ENCODE results near the gene NPR2. TPM values are rescaled to one million over a fixed set of nuclear protein-coding genes. Genes with fewer than 3 reads are reported as not detected.

Gene NPR2
- total RNA-seq, 6 experiments from 2014 or later, result 2.8 to 34.5 (median 13.1) TPM

DNA sequence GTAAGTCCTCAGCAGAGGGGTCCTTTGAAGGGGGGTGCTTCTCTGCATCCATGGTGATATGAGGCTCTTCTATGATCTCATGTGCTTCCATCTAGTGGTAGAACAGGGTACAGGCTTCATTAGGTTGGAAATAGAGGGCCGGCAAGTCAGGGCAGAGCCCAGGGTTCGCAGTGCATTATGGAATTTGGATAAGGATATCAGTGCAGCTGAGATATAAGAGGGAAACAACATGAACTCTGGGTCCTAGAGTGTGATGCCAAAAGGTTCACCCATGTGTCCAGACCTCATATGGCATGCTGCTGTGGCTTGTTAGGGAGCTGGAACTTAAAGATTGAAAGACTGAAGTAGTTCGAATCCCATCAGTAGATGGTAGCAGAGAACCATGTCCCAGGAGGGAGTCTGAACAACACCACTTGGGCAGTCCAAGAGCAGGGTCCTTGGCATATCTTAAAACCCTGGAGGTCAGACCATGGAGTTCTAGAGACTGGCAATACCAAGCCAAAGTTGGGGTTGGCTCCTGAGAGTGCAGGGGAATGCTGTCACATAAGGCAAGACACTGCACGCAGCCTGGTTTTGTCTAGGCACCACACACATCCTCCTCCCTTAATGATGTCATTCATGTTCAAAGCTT is 34.8 kb downstream of the NPR2 start:
- Histone ChIP-seq H3K27me3 (no peaks in the 10 kb centered on the region), H3K36me3 (no peaks in the 10 kb centered on the region), H3K4me1 (peaks cover 0 to 19% (median 0%) of the 10 kb centered on the region in 4 donors), H3K9me3 (no peaks in the 10 kb centered on the region), H3K4me3 (no peak overlapping the region), H3K27ac (no peak overlapping the region)
- peak; percentile 65 to 74 (median 71) for ATAC-seq
- intact Hi-C loops (cut with DNase I), result loop anchor here in 1 of 2 donors (10.0 kb wide), 1 partner anchor 59 kb away; no protein-coding TSS in a partner anchor
- DNase-seq, result no peak
- TF ChIP-seq POLR2A (IDR thresholded peaks at IDR 0.05), result no peak
- TF ChIP-seq CTCF (IDR thresholded peaks at IDR 0.05), result peak; percentile 76 to 84 (median 79)
- 29% methylated on average over 3 of the region's 4 CpGs for WGBS (ENCODE audit: insufficient coverage, low coverage, low lambda C conversion rate, missing lambda C conversion rate)

- WGBS (ENCODE audit: insufficient coverage, low coverage, low lambda C conversion rate, missing lambda C conversion rate), result 85% methylated on average over 3 of the region's 3 CpGs
- intact Hi-C loops (cut with DNase I), result loop anchor here in 1 of 2 donors (10.0 kb wide), 1 partner anchor 57 kb away; no protein-coding TSS in a partner anchor
- TF ChIP-seq POLR2A (IDR thresholded peaks at IDR 0.05) (no peak), CTCF (IDR thresholded peaks at IDR 0.05) (no peak)
- H3K36me3 ChIP-seq, result no peaks in the 10 kb centered on the region
- no peaks in the 10 kb centered on the region for H3K27me3 ChIP-seq
- H3K9me3 ChIP-seq, result no peaks in the 10 kb centered on the region
- no peak overlapping the region for H3K27ac ChIP-seq
- no peak overlapping the region for H3K4me3 ChIP-seq
- peaks cover 0 to 19% (median 0%) of the 10 kb centered on the region in 4 donors for H3K4me1 ChIP-seq
- ATAC-seq, result no peak
- DNase-seq, result no peak
Measured at GRCh38 chr9:35827486-35827885, 36.1 kb downstream of the NPR2 start.

- H3K4me3 ChIP-seq, result peak within 1 kb of the TSS; percentile 62 to 88 (median 75)
- TF ChIP-seq POLR2A (IDR thresholded peaks at IDR 0.05) (no peak), CTCF (IDR thresholded peaks at IDR 0.05) (no peak)
- DNase-seq (peak in 1 of 3 donors; percentile 38), ATAC-seq (peak in 2 of 4 donors; percentile 2 to 4)
- no peaks in the 10 kb centered on the region for H3K27me3 ChIP-seq
- H3K27ac ChIP-seq, result peak within 1 kb of the TSS; percentile 81 to 87 (median 82)
- intact Hi-C loops (cut with DNase I), result loop anchor here in 1 of 2 donors (10.0 kb wide), 1 partner anchor 56 kb away; no protein-coding TSS in a partner anchor
- peaks cover 0 to 22% (median 0%) of the 10 kb centered on the region in 4 donors for H3K4me1 ChIP-seq
- no peaks in the 10 kb centered on the region for H3K9me3 ChIP-seq
- WGBS (ENCODE audit: insufficient coverage, low coverage, low lambda C conversion rate, missing lambda C conversion rate), result 2% methylated on average over 20 of the region's 21 CpGs
- H3K36me3 ChIP-seq, result no peaks in the 10 kb centered on the region
Measured at GRCh38 chr9:35828716-35829083, 37.3 kb downstream of the NPR2 start, which contains the start of gene FAM221B. TSS of gene FAM221B (minus strand) at chr9:35828732. CDS start at chr9:35826161, 2,571 bp downstream.

DNA sequence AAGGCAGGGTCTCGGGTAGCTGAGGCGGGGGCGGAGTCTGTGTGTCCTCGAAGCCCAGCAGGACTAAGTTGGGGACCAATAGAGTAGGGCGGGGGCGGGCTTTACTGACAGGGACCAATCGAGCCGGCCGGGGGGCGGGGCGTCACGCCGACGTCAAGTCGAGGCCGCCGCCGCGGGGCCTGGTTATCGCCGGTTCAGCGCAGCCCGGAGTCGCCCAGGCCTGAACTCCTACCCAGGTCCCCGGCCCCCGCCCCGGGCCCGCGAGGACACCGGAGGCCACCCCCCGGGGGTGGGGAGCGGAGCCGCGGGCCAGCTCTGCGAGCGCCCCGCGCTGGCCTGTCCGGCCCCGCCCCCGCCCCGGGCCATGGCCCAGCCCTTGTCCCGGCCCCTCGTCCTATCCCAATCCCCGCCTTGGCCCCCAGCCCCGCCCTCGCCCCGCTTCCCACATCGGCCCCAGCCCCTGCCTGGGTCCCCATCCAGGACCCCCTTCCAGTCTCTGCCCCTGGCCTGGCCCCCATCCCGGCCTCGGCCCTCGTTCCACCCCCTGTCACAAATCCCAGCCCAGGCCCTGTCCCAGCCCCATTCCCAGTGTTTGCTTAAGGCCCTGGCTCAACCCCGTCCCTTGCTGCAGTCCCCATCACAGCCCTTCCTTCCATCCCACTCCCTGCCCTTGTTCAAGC is 37.8 kb downstream of the NPR2 start, which contains the start of gene TMEM8B:
Gene TMEM8B (plus strand): TSS at position 145 of the 680 bp plus-strand sequence. CDS start 220 bp downstream, at position 365.
- peak; percentile 84 to 93 (median 90) for ATAC-seq
- peak within 1 kb of the TSS; percentile 62 to 88 (median 75) for H3K4me3 ChIP-seq
- DNase-seq, result peak; percentile 96 to 97 (median 97)
- TF ChIP-seq POLR2A (IDR thresholded peaks at IDR 0.05) (no peak), CTCF (IDR thresholded peaks at IDR 0.05) (no peak)
- H3K36me3 ChIP-seq, result no peaks in the 10 kb centered on the region
- peak within 1 kb of the TSS; percentile 81 to 87 (median 82) for H3K27ac ChIP-seq
- intact Hi-C loops (cut with DNase I), result loop anchor here in 1 of 2 donors (10.0 kb wide), 1 partner anchor 56 kb away; no protein-coding TSS in a partner anchor
- peaks cover 0 to 25% (median 1%) of the 10 kb centered on the region in 4 donors for H3K4me1 ChIP-seq
- WGBS (ENCODE audit: insufficient coverage, low coverage, low lambda C conversion rate, missing lambda C conversion rate), result 0% methylated on average over 7 of the region's 53 CpGs
- H3K9me3 ChIP-seq, result no peaks in the 10 kb centered on the region
- H3K27me3 ChIP-seq, result no peaks in the 10 kb centered on the region
